Measurements from ENCODE around the gene ATG2B. TPM values are rescaled to one million over a fixed set of nuclear protein-coding genes. Genes with fewer than 3 reads are reported as not detected.

The ATG2B gene
- total and polyA plus RNA-seq, 2 donors (not counting 1 experiment from before 2014, with no cell fraction given): 8.1 to 39.6 TPM

DNA sequence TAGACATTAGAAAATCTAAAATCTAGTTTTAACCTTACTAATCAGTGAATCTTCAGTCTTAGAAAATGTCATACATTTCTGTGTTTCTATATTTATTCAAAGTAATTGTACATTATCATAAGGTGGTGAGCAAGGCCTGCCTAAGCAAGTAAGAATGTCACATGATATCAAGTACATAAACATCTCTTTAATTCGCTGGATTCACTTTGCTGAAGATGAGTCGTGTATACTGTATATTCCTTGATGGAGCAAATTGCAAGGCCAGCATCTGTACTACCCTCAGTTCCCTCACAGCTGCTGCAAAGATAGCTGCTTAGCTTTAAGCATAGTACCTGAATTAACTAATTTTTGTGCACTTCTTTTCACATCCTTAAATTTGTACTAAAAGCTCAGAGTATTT lies 20.3 kb upstream of the ATG2B start:
- CTCF ChIA-PET: no interaction called here

DNA sequence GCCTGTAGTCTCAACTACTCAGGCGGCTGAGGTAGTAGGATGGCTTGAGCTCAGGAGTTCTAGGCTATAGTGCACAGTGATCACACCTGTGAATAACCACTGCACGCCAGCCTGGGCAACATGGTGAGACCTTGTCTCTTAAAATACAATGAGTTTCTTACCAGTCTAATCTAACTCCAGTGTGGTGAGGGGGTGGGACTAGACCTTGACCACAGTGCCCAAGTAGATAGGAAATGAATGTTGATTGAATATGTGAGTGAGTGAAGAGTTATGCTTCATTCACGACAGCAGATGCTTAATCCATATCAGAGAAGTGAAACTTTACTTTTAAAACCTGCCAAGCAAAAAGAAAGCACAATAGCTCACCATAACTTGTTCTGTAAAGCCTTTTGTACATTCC lies 17.6 kb upstream of the ATG2B start:
- POLR2A ChIA-PET: no interaction called here
- ATAC-seq (ENCODE audit: low read depth): peak; percentile 47
- Histone ChIP-seq H3K36me3 (replicated peaks in 1 of 2; ENCODE audit: control extremely low read depth in 1 of 2, control insufficient read depth in 1 of 2, extremely low read depth in 1 of 2, insufficient read depth in 2 of 2, low read length in 1 of 2) (peaks cover 3 to 11% of the 10 kb centered on the region in 2 experiments), H3K79me2 (ENCODE audit: control insufficient read depth, insufficient read depth, low read length) (peaks cover 14% of the 10 kb centered on the region), H3K9me3 (ENCODE audit: control extremely low read depth in 1 of 3, control insufficient read depth in 2 of 3, insufficient read depth in 1 of 3, low read length in 2 of 3) (no peaks in the 10 kb centered on the region), H2AFZ (ENCODE audit: insufficient read depth, low read depth, low read length, poor library complexity, severe bottlenecking) (no peak overlapping the region), H3K27ac (ENCODE audit: low read length in 2 of 2) (peak overlapping the region in 1 of 2 donors; percentile 41), H3K4me2 (replicated peaks; ENCODE audit: low read depth, low read length, poor library complexity, severe bottlenecking) (peak overlapping the region; percentile 14), H3K9ac (ENCODE audit: low read length) (no peak overlapping the region), H4K20me1 (ENCODE audit: control insufficient read depth, insufficient read depth, low read length, poor library complexity, severe bottlenecking) (peaks cover 19% of the 10 kb centered on the region), H3K4me1 (ENCODE audit: control insufficient read depth in 2 of 2, insufficient read depth in 2 of 2, low read length in 2 of 2) (peaks cover 4 to 7% of the 10 kb centered on the region in 2 donors), H3K27me3 (replicated peaks in 1 of 4; ENCODE audit: control extremely low read depth in 1 of 4, control insufficient read depth in 3 of 4, insufficient read depth in 4 of 4, low read length in 3 of 4) (no peaks in the 10 kb centered on the region), H3K4me3 (ENCODE audit: control extremely low read depth in 1 of 5, extremely low read depth in 1 of 5, insufficient read depth in 1 of 5, low read depth in 2 of 5, low read length in 4 of 5) (no peak overlapping the region)
- CTCF ChIA-PET: interaction anchor here (0.8 kb wide), 1 partner anchor 10 kb away, joined by 3 read pairs; no protein-coding TSS in a partner anchor
- Mint-ChIP-seq H3K4me1 (peaks cover 9% of the 10 kb centered on the region), H3K27ac (peak overlapping the region; percentile 27), H3K27me3 (no peaks in the 10 kb centered on the region), H3K4me3 (no peak overlapping the region), H3K9me3 (ENCODE audit: insufficient read depth) (no peaks in the 10 kb centered on the region)
- WGBS (ENCODE audit: insufficient coverage): 83% methylated on average over 1 of the region's 3 CpGs
- TF ChIP-seq, protein P1, sequence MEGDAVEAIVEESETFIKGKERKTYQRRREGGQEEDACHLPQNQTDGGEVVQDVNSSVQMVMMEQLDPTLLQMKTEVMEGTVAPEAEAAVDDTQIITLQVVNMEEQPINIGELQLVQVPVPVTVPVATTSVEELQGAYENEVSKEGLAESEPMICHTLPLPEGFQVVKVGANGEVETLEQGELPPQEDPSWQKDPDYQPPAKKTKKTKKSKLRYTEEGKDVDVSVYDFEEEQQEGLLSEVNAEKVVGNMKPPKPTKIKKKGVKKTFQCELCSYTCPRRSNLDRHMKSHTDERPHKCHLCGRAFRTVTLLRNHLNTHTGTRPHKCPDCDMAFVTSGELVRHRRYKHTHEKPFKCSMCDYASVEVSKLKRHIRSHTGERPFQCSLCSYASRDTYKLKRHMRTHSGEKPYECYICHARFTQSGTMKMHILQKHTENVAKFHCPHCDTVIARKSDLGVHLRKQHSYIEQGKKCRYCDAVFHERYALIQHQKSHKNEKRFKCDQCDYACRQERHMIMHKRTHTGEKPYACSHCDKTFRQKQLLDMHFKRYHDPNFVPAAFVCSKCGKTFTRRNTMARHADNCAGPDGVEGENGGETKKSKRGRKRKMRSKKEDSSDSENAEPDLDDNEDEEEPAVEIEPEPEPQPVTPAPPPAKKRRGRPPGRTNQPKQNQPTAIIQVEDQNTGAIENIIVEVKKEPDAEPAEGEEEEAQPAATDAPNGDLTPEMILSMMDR (IDR thresholded peaks at IDR 0.05): no peak
- TF ChIP-seq EZH2 (IDR thresholded peaks at IDR 0.05; ENCODE audit: borderline replicate concordance, insufficient read depth, low read depth, low read length, poor library complexity, severe bottlenecking): no peak
- DNase-seq: no peak
- intact Hi-C loops (cut with micrococcal nuclease): no loop called here

More for the DNA sequence above, 20.3 kb upstream of the ATG2B start:
- TF ChIP-seq EZH2 (IDR thresholded peaks at IDR 0.05; ENCODE audit: borderline replicate concordance, insufficient read depth, low read depth, low read length, poor library complexity, severe bottlenecking): no peak
- intact Hi-C loops (cut with micrococcal nuclease): no loop called here
- H3K9me3 ChIP-seq (ENCODE audit: control extremely low read depth in 1 of 3, control insufficient read depth in 2 of 3, insufficient read depth in 1 of 3, low read length in 2 of 3): no peaks in the 10 kb centered on the region
- Mint-ChIP-seq H3K4me1 (peaks cover 9% of the 10 kb centered on the region), H3K4me3 (no peak overlapping the region), H3K27me3 (no peaks in the 10 kb centered on the region), H3K27ac (no peak overlapping the region), H3K9me3 (ENCODE audit: insufficient read depth) (no peaks in the 10 kb centered on the region)
- POLR2A ChIA-PET: no interaction called here
- H3K4me1 ChIP-seq (ENCODE audit: control insufficient read depth in 2 of 2, insufficient read depth in 2 of 2, low read length in 2 of 2): peaks cover 4 to 7% of the 10 kb centered on the region in 2 donors
- DNase-seq (no peak), ATAC-seq (ENCODE audit: low read depth) (no peak)
- peaks cover 7% of the 10 kb centered on the region for H4K20me1 ChIP-seq (ENCODE audit: control insufficient read depth, insufficient read depth, low read length, poor library complexity, severe bottlenecking)
- H3K9ac ChIP-seq (ENCODE audit: low read length): no peak overlapping the region
- no peaks in the 10 kb centered on the region for H3K27me3 ChIP-seq (replicated peaks in 1 of 4; ENCODE audit: control extremely low read depth in 1 of 4, control insufficient read depth in 3 of 4, insufficient read depth in 4 of 4, low read length in 3 of 4)
- H3K27ac ChIP-seq (ENCODE audit: low read length in 2 of 2): no peak overlapping the region
- no peak overlapping the region for H2AFZ ChIP-seq (ENCODE audit: insufficient read depth, low read depth, low read length, poor library complexity, severe bottlenecking)
- H3K36me3 ChIP-seq (replicated peaks in 1 of 2; ENCODE audit: control extremely low read depth in 1 of 2, control insufficient read depth in 1 of 2, extremely low read depth in 1 of 2, insufficient read depth in 2 of 2, low read length in 1 of 2): peaks cover 4 to 16% of the 10 kb centered on the region in 2 experiments
- 92% methylated on average over 2 of the region's 2 CpGs for WGBS (ENCODE audit: insufficient coverage)
- H3K4me2 ChIP-seq (replicated peaks; ENCODE audit: low read depth, low read length, poor library complexity, severe bottlenecking): no peak overlapping the region
- no peak overlapping the region for H3K4me3 ChIP-seq (ENCODE audit: control extremely low read depth in 1 of 5, extremely low read depth in 1 of 5, insufficient read depth in 1 of 5, low read depth in 2 of 5, low read length in 4 of 5)
- peaks cover 3% of the 10 kb centered on the region for H3K79me2 ChIP-seq (ENCODE audit: control insufficient read depth, insufficient read depth, low read length)
